IMR-90 (cell line): Measurements from ENCODE around the gene TP53BP2. TPM values are rescaled to one million over a fixed set of nuclear protein-coding genes. Genes with fewer than 3 reads are reported as not detected.
A peak's percentile ranks its signal among the peaks of the same experiment; 100 is the strongest.

ENCODE experiments used
- ATAC-seq: fragments of 200-7000 bp; cut with Tn5 transposase; 2 replicates; pipeline ENCODE4 v1.9.1; 2020; ENCODE audit warnings: low read depth, mild to moderate bottlenecking, moderate library complexity
- BruUV-seq: library from RNA; stranded (reverse); fragments of 400-500 nt; replicated peaks from 2 replicates; lab custom pipeline; 2021; lab: Mats Ljungman, UMichigan
- CTCF ChIA-PET: fragments of 300-600 bp; formaldehyde crosslinking; extraction: SDS; loops from one replicate; lab custom pipeline; 2021; ENCODE audit warnings: antibody characterized with exemption; lab: Yijun Ruan, JAX
- POLR2A ChIA-PET: fragments of 300-600 bp; sonication (Branson Sonifier 250); formaldehyde crosslinking; loops from one replicate; lab custom pipeline; 2022; ENCODE audit warnings: antibody characterized with exemption; ENCODE audit not compliant: unreplicated experiment; lab: Charles Lee
- DNase-seq: peaks from one replicate; pipeline ENCODE4 v3.0.0; 2013
- H2AFZ ChIP-seq: replicated peaks from 2 replicates; pipeline ENCODE3; 2013; ENCODE audit warnings: low read length, mild to moderate bottlenecking; ENCODE audit not compliant: poor library complexity
- H2AK5ac ChIP-seq: 2 replicates; pipeline ENCODE4 v1.6.1; 2013; ENCODE audit warnings: low read depth, low read length, inconsistent platforms
- H2AK9ac ChIP-seq: replicated peaks from 2 replicates; pipeline ENCODE3; 2013; ENCODE audit warnings: mild to moderate bottlenecking, low read depth, low read length, moderate library complexity; ENCODE audit not compliant: poor library complexity
- H2BK120ac ChIP-seq: 2 replicates; pipeline ENCODE4 v1.6.1; 2013; ENCODE audit warnings: low read depth, low read length, inconsistent platforms
- H2BK15ac ChIP-seq: 3 replicates; pipeline ENCODE4 v1.6.1; 2013; ENCODE audit warnings: low read depth, low read length, inconsistent platforms
- H2BK20ac ChIP-seq: 2 replicates; pipeline ENCODE4 v1.6.1; 2013; ENCODE audit warnings: low read depth, mild to moderate bottlenecking, inconsistent platforms, low read length, moderate library complexity
- H2BK5ac ChIP-seq: 2 replicates; pipeline ENCODE4 v1.6.1; 2013; ENCODE audit warnings: mild to moderate bottlenecking, low read depth, low read length, inconsistent platforms; ENCODE audit not compliant: poor library complexity, severe bottlenecking
- H3K14ac ChIP-seq: replicated peaks from 2 replicates; pipeline ENCODE4 v1.6.1; 2013; ENCODE audit warnings: low read depth, low read length, inconsistent platforms
- H3K18ac ChIP-seq: 2 replicates; pipeline ENCODE4 v1.6.1; 2013; ENCODE audit warnings: low read depth, low read length, control low read depth
- H3K23ac ChIP-seq: 2 replicates; pipeline ENCODE4 v1.6.1; 2013; ENCODE audit warnings: low read depth, low read length, inconsistent platforms
- H3K27ac ChIP-seq: 2 replicates; pipeline ENCODE4 v1.5.1; 2013; ENCODE audit warnings: mild to moderate bottlenecking, control low read depth, low read length; ENCODE audit not compliant: insufficient read depth
- H3K27me3 ChIP-seq: 2 replicates; pipeline ENCODE4 v1.6.1; 2013; ENCODE audit warnings: low read length; ENCODE audit not compliant: control insufficient read depth, insufficient read depth
- H3K36me3 ChIP-seq: 2 replicates; pipeline ENCODE4 v1.6.1; 2013; ENCODE audit warnings: low read length, mixed read lengths; ENCODE audit not compliant: control insufficient read depth, insufficient read depth
- H3K4ac ChIP-seq: 2 replicates; pipeline ENCODE4 v1.6.1; 2013; ENCODE audit warnings: low read depth, low read length, inconsistent platforms
- H3K4me1 ChIP-seq: 2 replicates; pipeline ENCODE4 v1.6.1; 2013; ENCODE audit warnings: low read length, mixed read lengths; ENCODE audit not compliant: control insufficient read depth, insufficient read depth
- H3K4me2 ChIP-seq: 2 replicates; pipeline ENCODE4 v1.6.1; 2013; ENCODE audit warnings: low read depth, mild to moderate bottlenecking, control low read depth, low read length, moderate library complexity
- H3K4me3 ChIP-seq: 2 replicates; pipeline ENCODE4 v1.5.1; 2013; ENCODE audit warnings: low read depth, mild to moderate bottlenecking, control low read depth, low read length, moderate library complexity; ENCODE audit not compliant: insufficient read depth
- H3K56ac ChIP-seq: 2 replicates; pipeline ENCODE4 v1.6.1; 2013; ENCODE audit warnings: low read length, inconsistent platforms; ENCODE audit not compliant: insufficient read depth; ENCODE audit errors: extremely low read depth
- H3K79me1 ChIP-seq, 2 experiments: 2 replicates each; pipeline ENCODE4 v1.6.1; 2013; ENCODE audit warnings: low read length in 2 of 2, inconsistent platforms in 1 of 2, low read depth in 1 of 2
- H3K9ac ChIP-seq: 2 replicates; pipeline ENCODE4 v1.6.1; 2013; ENCODE audit warnings: low read depth, low read length, control low read depth
- H3K9me1 ChIP-seq: 2 replicates; pipeline ENCODE4 v1.6.1; 2013; ENCODE audit warnings: low read length, inconsistent platforms; ENCODE audit not compliant: insufficient read depth
- H3K9me3 ChIP-seq: 2 replicates; pipeline ENCODE4 v1.6.1; 2013; ENCODE audit warnings: low read length; ENCODE audit not compliant: control insufficient read depth, insufficient read depth
- H4K20me1 ChIP-seq: 2 replicates; pipeline ENCODE4 v1.6.1; 2013; ENCODE audit warnings: low read length, inconsistent platforms; ENCODE audit not compliant: insufficient read depth
- H4K5ac ChIP-seq: 2 replicates; pipeline ENCODE4 v1.6.1; 2013; ENCODE audit warnings: mild to moderate bottlenecking, low read depth, low read length, control low read depth
- H4K8ac ChIP-seq, 2 experiments: 2 replicates each; pipeline ENCODE4 v1.6.1; 2013; ENCODE audit warnings: low read depth in 2 of 2, low read length in 2 of 2, control low read depth in 1 of 2, inconsistent platforms in 1 of 2
- H4K91ac ChIP-seq: 2 replicates; pipeline ENCODE4 v1.6.1; 2013; ENCODE audit warnings: low read depth, low read length, inconsistent platforms; ENCODE audit not compliant: insufficient read depth
- BHLHE40 ChIP-seq: fragments of 150-350 bp; IDR thresholded peaks from 2 replicates; pipeline ENCODE4 v1.6.1; 2016; ENCODE audit warnings: mild to moderate bottlenecking, low read depth, low read length
- CEBPB ChIP-seq: IDR thresholded peaks from 2 replicates; pipeline ENCODE4 v1.6.1; 2012; ENCODE audit warnings: low read depth, low read length, improper control_type of control experiment
- CHD1 ChIP-seq: IDR thresholded peaks from 2 replicates; pipeline ENCODE4 v1.6.1; 2012; ENCODE audit warnings: low read depth, low read length, improper control_type of control experiment
- CTCF ChIP-seq: conservative IDR thresholded peaks from 2 replicates; pipeline ENCODE4 v1.5.1; 2012; ENCODE audit warnings: mild to moderate bottlenecking, low read depth, low read length, improper control_type of control experiment
- ELK1 ChIP-seq: fragments of 150-350 bp; IDR thresholded peaks from 2 replicates; pipeline ENCODE4 v1.6.1; 2016; ENCODE audit warnings: low read depth, mild to moderate bottlenecking, low read length, moderate library complexity, borderline replicate concordance
- FOS ChIP-seq: fragments of 150-350 bp; IDR thresholded peaks from 2 replicates; pipeline ENCODE4 v1.6.1; 2016; ENCODE audit warnings: low read depth, low read length
- MAFK ChIP-seq: IDR thresholded peaks from 2 replicates; pipeline ENCODE4 v1.6.1; 2012; ENCODE audit warnings: low read depth, low read length, improper control_type of control experiment
- MXI1 ChIP-seq: IDR thresholded peaks from 2 replicates; pipeline ENCODE4 v1.6.1; 2012; ENCODE audit warnings: low read depth, mild to moderate bottlenecking, low read length, moderate library complexity, borderline replicate concordance
- NFE2L2 ChIP-seq: fragments of 150-350 bp; IDR thresholded peaks from 2 replicates; pipeline ENCODE4 v1.6.1; 2016; ENCODE audit warnings: low read depth, mild to moderate bottlenecking, low read length
- POLR2A ChIP-seq: IDR thresholded peaks from 2 replicates; pipeline ENCODE4 v1.6.1; 2012; ENCODE audit warnings: mild to moderate bottlenecking, low read depth, low read length
- RAD21 ChIP-seq: IDR thresholded peaks from 2 replicates; pipeline ENCODE4 v1.6.1; 2012; ENCODE audit warnings: low read length, improper control_type of control experiment
- RCOR1 ChIP-seq: IDR thresholded peaks from 2 replicates; pipeline ENCODE4 v1.6.1; 2012; ENCODE audit warnings: mild to moderate bottlenecking, low read length, improper control_type of control experiment; ENCODE audit not compliant: insufficient replicate concordance
- RFX5 ChIP-seq: IDR thresholded peaks from 2 replicates; pipeline ENCODE4 v1.8.0; 2012; ENCODE audit warnings: low read depth, mild to moderate bottlenecking, low read length, moderate library complexity
- SMC3 ChIP-seq: fragments of 150-350 bp; IDR thresholded peaks from 2 replicates; pipeline ENCODE4 v1.6.1; 2016; ENCODE audit warnings: low read depth, mild to moderate bottlenecking, antibody characterized with exemption, low read length, moderate library complexity
- WGBS, 2 experiments: methylation state at CpG; one replicate each; pipeline versions ENCODE4 v1.1.5 to v1.1.7; 2013; ENCODE audit warnings: missing lambda C conversion rate in 2 of 2; ENCODE audit not compliant: insufficient read length in 1 of 2; ENCODE audit errors: extremely low coverage in 2 of 2; 5-methylcytosine and 5-hydroxymethylcytosine counted together
- dilution Hi-C: fragments of 300-500 bp; cut with HindIII; formaldehyde crosslinking; loops from one replicate; pipeline ENCODE4 v1.14.3; 2018; ENCODE audit warnings: low sequenced_read_pairs; ENCODE audit not compliant: unreplicated experiment
- in situ Hi-C: fragments of 300-500 bp; cut with MboI; formaldehyde crosslinking; loops from 3 replicates; pipeline ENCODE4 v1.14.3; 2019; ENCODE audit warnings: low sequenced_read_pairs, inconsistent platforms, mixed read lengths
- intact Hi-C: fragments of 100-400 bp; cut with micrococcal nuclease; formaldehyde crosslinking; loops from 2 replicates; pipeline ENCODE4 v1.10.0; 2022
- polyA plus RNA-seq, 3 experiments: library from polyadenylated mRNA; depleted of rRNA; stranded (reverse); fragments of >200 nt; gene quantifications; 2 replicates each; pipeline ENCODE4 v1.2.3, GENCODE V29; 2012; ENCODE audit warnings: low replicate concordance in 1 of 3
- total RNA-seq: library from RNA; depleted of rRNA; stranded (reverse); fragments of >200 nt; gene quantifications from 2 replicates; pipeline ENCODE4 v1.2.3, GENCODE V29; 2012

TP53BP2 gene
- total and polyA plus RNA-seq, 2 of the 4 experiments (the other 2 are of a cell fraction): 19.9 to 35.0 TPM

- CTCF ChIA-PET: interaction anchor here (2.2 kb wide), 1 partner anchor 12 kb away, joined by 7 read pairs; no protein-coding TSS in a partner anchor
- no TSS peak for BruUV-seq
- Histone ChIP-seq H2BK20ac (no peak overlapping the region), H2BK5ac (no peak overlapping the region), H4K91ac (peak overlapping the region; percentile 33; the same call in 1 of the 2 replicates), H4K20me1 (peaks cover 87% of the 10 kb centered on the region), H3K4me1 (peaks cover 20% of the 10 kb centered on the region), H3K36me3 (peaks cover 37% of the 10 kb centered on the region), H2BK120ac (no peak overlapping the region), H3K4me2 (no peak overlapping the region), H3K9me3 (no peaks in the 10 kb centered on the region), H2BK15ac (no peak overlapping the region), H2AK9ac (peak overlapping the region; percentile 70), H3K23ac (peak overlapping the region; percentile 31; the same call in 1 of the 2 replicates), H3K27ac (peak overlapping the region; percentile 32; the same call in 1 of the 2 replicates), H3K9me1 (peaks cover 46% of the 10 kb centered on the region; the same call in 1 of the 2 replicates), H3K4me3 (no peak overlapping the region), H3K79me1 (peaks cover 52 to 83% of the 10 kb centered on the region in 2 experiments), H3K9ac (no peak overlapping the region), H4K8ac (no peak overlapping the region), H3K4ac (peak overlapping the region; percentile 49; the same call in 1 of the 2 replicates), H3K56ac (no peak overlapping the region), H4K5ac (no peak overlapping the region), H2AK5ac (no peak overlapping the region), H3K18ac (no peak overlapping the region), H3K27me3 (no peaks in the 10 kb centered on the region), H3K14ac (no peak overlapping the region), H2AFZ (no peak overlapping the region)
- 89% methylated on average over 3 of the region's 7 CpGs; no CpG with 5 or more reads in 1 of the 2 experiments for WGBS, 2 experiments
- dilution Hi-C loops (no loop called here), intact Hi-C loops (no loop called here), in situ Hi-C loops (no loop called here)
- peak; percentile 16; the same call in 1 of the 2 replicates for ATAC-seq
- POLR2A ChIA-PET: interaction anchor here (1.1 kb wide), 1 partner anchor 36 kb away, joined by 3 read pairs; no protein-coding TSS in a partner anchor
- TF ChIP-seq RAD21: no peak
- no peak for TF ChIP-seq SMC3
- TF ChIP-seq BHLHE40: no peak
- no peak for TF ChIP-seq RCOR1
- no peak for TF ChIP-seq FOS
- no peak for TF ChIP-seq NFE2L2
- TF ChIP-seq ELK1: no peak
- TF ChIP-seq MAFK: no peak
- TF ChIP-seq CHD1: no peak
- TF ChIP-seq MXI1: no peak
- TF ChIP-seq CTCF: no peak
- TF ChIP-seq RFX5: no peak
- no peak for TF ChIP-seq CEBPB
- TF ChIP-seq POLR2A: no peak
- DNase-seq: no peak
Observed at GRCh38 chr1:223737342-223737741, 108.4 kb downstream of the TP53BP2 start.
